Trophoblast cell (in vitro differentiated cells and primary cell): ENCODE data around the gene ERP44.
A peak's percentile ranks its signal among the peaks of the same experiment; 100 is the strongest.

Source experiments
- DNase-seq, 2 donors: peaks; one replicate each; pipeline ENCODE4 v3.0.0-alpha.2; 2016
- H2AFZ ChIP-seq: 2 replicates; pipeline ENCODE4 v1.6.1; 2013; ENCODE audit warnings: low read length, moderate library complexity, mild to moderate bottlenecking; ENCODE audit not compliant: insufficient read depth, poor library complexity
- H2AK5ac ChIP-seq: 2 replicates; pipeline ENCODE4 v1.6.1; 2013; ENCODE audit warnings: mild to moderate bottlenecking, low read length
- H2BK120ac ChIP-seq: 2 replicates; pipeline ENCODE4 v1.6.1; 2013; ENCODE audit warnings: low read length, mild to moderate bottlenecking, moderate library complexity; ENCODE audit not compliant: insufficient read depth, poor library complexity
- H2BK12ac ChIP-seq: 2 replicates; pipeline ENCODE4 v1.6.1; 2013; ENCODE audit warnings: mild to moderate bottlenecking, low read length, moderate library complexity
- H2BK5ac ChIP-seq: 2 replicates; pipeline ENCODE4 v1.6.1; 2013; ENCODE audit warnings: low read length, low read depth, moderate library complexity, mild to moderate bottlenecking; ENCODE audit not compliant: poor library complexity
- H3K14ac ChIP-seq: 2 replicates; pipeline ENCODE4 v1.6.1; 2013; ENCODE audit warnings: mild to moderate bottlenecking, low read length
- H3K18ac ChIP-seq: 2 replicates; pipeline ENCODE4 v1.6.1; 2013; ENCODE audit warnings: mild to moderate bottlenecking, low read length
- H3K23ac ChIP-seq: 2 replicates; pipeline ENCODE4 v1.6.1; 2013; ENCODE audit warnings: low read length
- H3K27ac ChIP-seq: 2 replicates; pipeline ENCODE4 v1.5.1; 2013; ENCODE audit warnings: low read depth, mild to moderate bottlenecking, inconsistent platforms, low read length, moderate library complexity
- H3K27me3 ChIP-seq: 2 replicates; pipeline ENCODE4 v1.6.1; 2013; ENCODE audit warnings: inconsistent platforms, mild to moderate bottlenecking, low read length, moderate library complexity; ENCODE audit not compliant: insufficient read depth
- H3K36me3 ChIP-seq, 2 experiments: 1 replicate in 1 of 2; 2 replicates in 1 of 2; pipeline ENCODE4 v1.6.1; 2013; ENCODE audit warnings: low read length in 2 of 2, mild to moderate bottlenecking in 2 of 2, moderate library complexity in 1 of 2; ENCODE audit not compliant: insufficient read depth in 2 of 2, control insufficient read depth in 1 of 2
- H3K4ac ChIP-seq: 2 replicates; pipeline ENCODE4 v1.6.1; 2013; ENCODE audit warnings: low read depth, mild to moderate bottlenecking, low read length, moderate library complexity
- H3K4me1 ChIP-seq, 2 experiments: 1 replicate in 1 of 2; 2 replicates in 1 of 2; pipeline ENCODE4 v1.6.1; 2013; ENCODE audit warnings: low read length in 2 of 2, mild to moderate bottlenecking in 2 of 2, moderate library complexity in 1 of 2; ENCODE audit not compliant: insufficient read depth in 2 of 2, control insufficient read depth in 1 of 2
- H3K4me2 ChIP-seq: 2 replicates; pipeline ENCODE4 v1.6.1; 2013; ENCODE audit warnings: inconsistent platforms, mild to moderate bottlenecking, low read length, moderate library complexity
- H3K4me3 ChIP-seq: 2 replicates; pipeline ENCODE4 v1.5.1; 2013; ENCODE audit warnings: mild to moderate bottlenecking, low read depth, low read length, inconsistent platforms
- H3K79me1 ChIP-seq: one replicate; pipeline ENCODE4 v1.6.1; 2013; ENCODE audit warnings: low read length
- H3K79me2 ChIP-seq: 2 replicates; pipeline ENCODE4 v1.6.1; 2013; ENCODE audit warnings: low read length, mild to moderate bottlenecking; ENCODE audit not compliant: control insufficient read depth, insufficient read depth, poor library complexity
- H3K9ac ChIP-seq: 2 replicates; pipeline ENCODE4 v1.6.1; 2013; ENCODE audit warnings: mild to moderate bottlenecking, low read length
- H3K9me3 ChIP-seq: 2 replicates; pipeline ENCODE4 v1.6.1; 2013; ENCODE audit warnings: low read depth, mild to moderate bottlenecking, control low read depth, inconsistent platforms, low read length; ENCODE audit not compliant: insufficient read depth
- H4K12ac ChIP-seq: 2 replicates; pipeline ENCODE4 v1.6.1; 2013; ENCODE audit warnings: low read depth, mild to moderate bottlenecking, low read length, moderate library complexity
- H4K8ac ChIP-seq: 2 replicates; pipeline ENCODE4 v1.6.1; 2013; ENCODE audit warnings: low read depth, mild to moderate bottlenecking, low read length, moderate library complexity
- H4K91ac ChIP-seq: one replicate; pipeline ENCODE4 v1.6.1; 2013; ENCODE audit warnings: low read depth, mild to moderate bottlenecking, low read length, moderate library complexity
- WGBS: extraction: QIAGEN DNeasy Blood & Tissue Kit; methylation state at CpG from one replicate; pipeline ENCODE4 v1.1.7; 2013; ENCODE audit warnings: missing lambda C conversion rate; ENCODE audit not compliant: insufficient read length, insufficient coverage; ENCODE audit errors: extremely low coverage; 5-methylcytosine and 5-hydroxymethylcytosine counted together

Gene ERP44

DNA sequence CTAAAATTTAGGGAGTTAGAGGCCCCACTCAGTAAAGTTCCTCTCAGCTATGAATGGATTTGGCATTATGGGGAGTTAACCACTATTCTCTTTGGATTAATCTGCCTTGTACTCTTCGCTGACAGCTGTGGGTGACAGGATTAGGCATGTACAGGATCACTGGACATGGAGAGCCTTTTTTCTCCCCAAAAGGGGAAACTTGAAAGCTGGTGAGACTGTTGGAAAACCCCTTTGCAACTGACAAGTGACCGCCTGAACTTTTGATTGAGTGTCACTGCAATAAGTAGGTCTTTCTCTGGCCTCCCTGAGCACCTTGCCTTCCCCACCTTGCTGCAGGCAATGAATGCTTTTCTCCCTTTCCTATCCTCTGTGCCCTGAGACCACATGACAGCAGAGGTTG lies 68.3 kb downstream of the ERP44 start:
- no peak overlapping the region for H2BK120ac ChIP-seq
- no peak overlapping the region for H2BK12ac ChIP-seq
- H3K79me1 ChIP-seq = no peaks in the 10 kb centered on the region
- no peak overlapping the region for H3K4me3 ChIP-seq
- H3K27me3 ChIP-seq = no peaks in the 10 kb centered on the region
- H2AFZ ChIP-seq = no peak overlapping the region
- H4K8ac ChIP-seq = no peak overlapping the region
- no peak for DNase-seq
- no peak overlapping the region for H3K27ac ChIP-seq
- no peak overlapping the region for H3K18ac ChIP-seq
- H3K4me1 ChIP-seq = no peaks in the 10 kb centered on the region
- no peak overlapping the region for H4K91ac ChIP-seq
- peaks cover 0 to 1% of the 10 kb centered on the region in 2 experiments for H3K36me3 ChIP-seq
- no peak overlapping the region for H3K14ac ChIP-seq
- no CpG with 5 or more reads among the region's 2 CpGs for WGBS
- no peak overlapping the region for H2AK5ac ChIP-seq
- no peak overlapping the region for H2BK5ac ChIP-seq
- no peaks in the 10 kb centered on the region for H3K9me3 ChIP-seq
- no peak overlapping the region for H3K4me2 ChIP-seq
- no peak overlapping the region for H3K9ac ChIP-seq
- no peak overlapping the region for H4K12ac ChIP-seq
- no peak overlapping the region for H3K23ac ChIP-seq
- no peaks in the 10 kb centered on the region for H3K79me2 ChIP-seq
- no peak overlapping the region for H3K4ac ChIP-seq

GRCh38 chr9:100029251-100029650 lies 69.5 kb downstream of the ERP44 start:
- Histone ChIP-seq H2BK5ac (no peak overlapping the region), H3K4me2 (no peak overlapping the region), H2BK120ac (no peak overlapping the region), H3K36me3 (peaks cover 0 to 1% of the 10 kb centered on the region in 2 experiments), H2AFZ (no peak overlapping the region), H3K14ac (no peak overlapping the region), H3K9me3 (no peaks in the 10 kb centered on the region), H4K8ac (no peak overlapping the region), H3K4ac (no peak overlapping the region), H2BK12ac (no peak overlapping the region), H4K12ac (no peak overlapping the region), H3K9ac (no peak overlapping the region), H3K27me3 (no peaks in the 10 kb centered on the region), H3K4me3 (no peak overlapping the region), H4K91ac (no peak overlapping the region), H3K27ac (no peak overlapping the region), H2AK5ac (no peak overlapping the region), H3K79me1 (no peaks in the 10 kb centered on the region), H3K23ac (no peak overlapping the region), H3K18ac (no peak overlapping the region), H3K79me2 (no peaks in the 10 kb centered on the region), H3K4me1 (no peaks in the 10 kb centered on the region)
- no CpG with 5 or more reads among the region's 3 CpGs for WGBS
- DNase-seq = no peak

GRCh38 chr9:100028201-100028784 lies 70.5 kb downstream of the ERP44 start:
- peaks cover 0 to 1% of the 10 kb centered on the region in 2 experiments for H3K36me3 ChIP-seq
- H4K91ac ChIP-seq = no peak overlapping the region
- no peaks in the 10 kb centered on the region for H3K27me3 ChIP-seq

GRCh38 chr9:100027543-100027942 lies 71.3 kb downstream of the ERP44 start:
- Histone ChIP-seq H4K12ac (no peak overlapping the region), H3K27ac (no peak overlapping the region), H3K27me3 (no peaks in the 10 kb centered on the region)

More at GRCh38 chr9:100028201-100028784, 70.5 kb downstream of the ERP44 start:
- Histone ChIP-seq H3K14ac (no peak overlapping the region), H3K4me2 (no peak overlapping the region), H3K9ac (no peak overlapping the region), H2AFZ (no peak overlapping the region), H3K4me3 (no peak overlapping the region), H2BK5ac (no peak overlapping the region), H3K79me2 (no peaks in the 10 kb centered on the region), H4K8ac (no peak overlapping the region), H3K18ac (no peak overlapping the region), H2AK5ac (no peak overlapping the region), H3K27ac (no peak overlapping the region), H3K79me1 (no peaks in the 10 kb centered on the region), H4K12ac (no peak overlapping the region), H3K4me1 (no peaks in the 10 kb centered on the region), H3K4ac (no peak overlapping the region), H2BK12ac (no peak overlapping the region), H2BK120ac (no peak overlapping the region), H3K23ac (no peak overlapping the region), H3K9me3 (no peaks in the 10 kb centered on the region)
- WGBS = no CpG with 5 or more reads among the region's 2 CpGs
- DNase-seq = peak; percentile 76 to 87

More at GRCh38 chr9:100027543-100027942, 71.3 kb downstream of the ERP44 start:
- Histone ChIP-seq H3K4ac (no peak overlapping the region), H3K4me2 (no peak overlapping the region), H4K91ac (no peak overlapping the region), H3K4me3 (no peak overlapping the region), H2BK5ac (no peak overlapping the region), H2AK5ac (no peak overlapping the region), H3K9ac (no peak overlapping the region), H3K36me3 (peaks cover 0 to 1% of the 10 kb centered on the region in 2 experiments), H2AFZ (no peak overlapping the region), H3K79me2 (no peaks in the 10 kb centered on the region), H3K18ac (no peak overlapping the region), H3K14ac (no peak overlapping the region), H2BK12ac (no peak overlapping the region), H3K9me3 (no peaks in the 10 kb centered on the region), H4K8ac (no peak overlapping the region), H3K79me1 (no peaks in the 10 kb centered on the region), H3K4me1 (no peaks in the 10 kb centered on the region), H3K23ac (no peak overlapping the region), H2BK120ac (no peak overlapping the region)
- no CpG with 5 or more reads among the region's 2 CpGs for WGBS
- no peak for DNase-seq
